AG20443 (cell line): ENCODE data around the gene GPD1L.

Experiments
- DNase-seq: peaks from one replicate; pipeline ENCODE4 v3.0.0; 2012; ENCODE audit warnings: low spot score, mixed read lengths

GPD1L gene

GRCh38 chr3:32137870-32138269 lies 31.4 kb downstream of the GPD1L start:
- no peak for DNase-seq

DNA sequence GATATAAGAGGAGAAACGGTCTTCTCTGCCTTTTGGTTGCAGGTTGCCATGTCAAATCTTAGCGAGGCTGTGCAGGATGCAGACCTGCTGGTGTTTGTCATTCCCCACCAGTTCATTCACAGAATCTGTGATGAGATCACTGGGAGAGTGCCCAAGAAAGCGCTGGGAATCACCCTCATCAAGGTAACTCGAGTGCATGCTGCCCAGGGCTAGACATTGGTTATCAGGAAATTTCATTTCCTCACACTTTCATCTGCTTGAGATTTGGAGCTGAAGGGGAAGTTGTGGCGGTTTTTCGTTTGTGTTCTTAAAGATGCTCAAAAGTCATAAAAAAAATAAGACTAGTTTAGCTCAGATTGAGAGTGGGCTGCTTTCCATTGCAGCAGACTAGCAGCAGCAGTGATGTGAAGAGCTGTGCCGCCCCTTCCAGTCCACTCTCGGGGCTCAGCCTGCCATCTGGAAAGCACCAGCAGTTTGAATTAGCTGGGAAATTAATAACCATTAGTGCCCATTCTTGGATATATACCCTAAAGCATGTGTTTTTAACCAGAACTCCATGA lies 32.2 kb downstream of the GPD1L start:
- no peak for DNase-seq

GRCh38 chr3:32140943-32141342 lies 34.5 kb downstream of the GPD1L start:
- no peak for DNase-seq

- peak; percentile 85 for DNase-seq
Observed at GRCh38 chr3:32143849-32144757, 37.7 kb downstream of the GPD1L start.

DNA sequence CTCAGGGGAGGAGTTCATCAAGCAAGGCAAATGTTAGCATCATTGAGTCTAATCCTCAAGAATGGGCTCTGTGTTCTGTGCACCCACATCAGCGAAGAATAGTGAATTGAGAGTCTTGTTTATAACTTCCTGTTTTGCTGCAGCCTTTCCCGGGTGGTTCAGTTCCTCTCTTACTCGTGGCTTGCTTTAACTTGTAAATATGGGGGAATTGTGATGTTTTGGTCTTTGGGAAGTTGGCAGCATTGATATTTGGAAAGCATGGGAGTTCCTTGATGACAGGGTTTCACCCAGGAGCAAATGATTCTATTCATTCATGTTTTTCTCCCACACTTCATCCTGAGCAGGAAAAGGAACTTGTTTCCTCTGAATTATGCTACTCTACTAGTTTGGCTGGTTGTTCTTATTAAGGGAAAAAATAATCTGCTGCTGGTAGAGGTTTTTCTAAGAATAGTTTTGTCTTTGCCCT lies 40.4 kb downstream of the GPD1L start:
- no peak for DNase-seq

- DNase-seq = no peak
Observed at GRCh38 chr3:32147509-32147908, 41.1 kb downstream of the GPD1L start.

DNA sequence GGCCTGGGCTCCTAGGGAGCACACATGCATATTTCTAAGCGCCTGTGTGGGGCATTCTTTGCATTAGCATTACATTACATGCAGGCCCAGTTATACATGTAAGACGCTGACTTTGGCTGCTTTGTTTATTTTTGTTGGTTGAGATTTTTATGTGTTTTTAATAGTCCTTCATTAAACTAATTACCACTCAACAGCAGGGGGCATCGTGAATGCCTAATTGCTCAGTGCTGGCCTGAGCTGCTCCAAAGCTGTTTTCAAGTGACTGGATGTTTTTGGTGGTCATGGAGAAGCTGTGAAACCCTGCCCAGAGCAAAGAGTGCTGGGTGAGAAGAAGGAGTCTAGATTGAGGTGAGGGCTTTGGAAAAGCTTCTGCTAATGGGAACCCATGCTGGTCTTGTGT lies 41.5 kb downstream of the GPD1L start:
- no peak for DNase-seq

GRCh38 chr3:32148351-32148750 lies 41.9 kb downstream of the GPD1L start:
- no peak for DNase-seq

- DNase-seq = no peak
Observed at GRCh38 chr3:32153414-32154204, 47.2 kb downstream of the GPD1L start.

GRCh38 chr3:32154205-32154579 lies 47.8 kb downstream of the GPD1L start:
- no peak for DNase-seq

DNA sequence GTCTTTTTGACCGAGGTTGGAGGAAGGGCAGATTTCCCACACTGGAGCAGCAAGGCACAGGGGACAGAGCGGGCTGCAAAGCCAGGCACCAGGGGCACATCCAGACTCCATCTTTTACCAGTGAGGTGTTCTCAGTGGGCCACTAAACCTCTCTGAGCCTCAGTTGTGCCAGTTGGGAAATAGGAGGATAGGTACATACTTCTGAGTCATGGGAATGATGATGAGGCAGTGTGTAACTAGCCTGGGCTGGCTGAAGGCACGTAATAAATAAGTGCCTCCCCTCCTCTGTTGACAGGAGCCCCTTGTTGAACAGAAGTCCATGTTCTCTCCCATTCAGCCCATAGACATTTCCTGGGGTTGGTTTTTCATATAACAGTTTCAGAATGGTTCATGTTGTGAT lies 48.7 kb downstream of the GPD1L start:
- DNase-seq = no peak

DNA sequence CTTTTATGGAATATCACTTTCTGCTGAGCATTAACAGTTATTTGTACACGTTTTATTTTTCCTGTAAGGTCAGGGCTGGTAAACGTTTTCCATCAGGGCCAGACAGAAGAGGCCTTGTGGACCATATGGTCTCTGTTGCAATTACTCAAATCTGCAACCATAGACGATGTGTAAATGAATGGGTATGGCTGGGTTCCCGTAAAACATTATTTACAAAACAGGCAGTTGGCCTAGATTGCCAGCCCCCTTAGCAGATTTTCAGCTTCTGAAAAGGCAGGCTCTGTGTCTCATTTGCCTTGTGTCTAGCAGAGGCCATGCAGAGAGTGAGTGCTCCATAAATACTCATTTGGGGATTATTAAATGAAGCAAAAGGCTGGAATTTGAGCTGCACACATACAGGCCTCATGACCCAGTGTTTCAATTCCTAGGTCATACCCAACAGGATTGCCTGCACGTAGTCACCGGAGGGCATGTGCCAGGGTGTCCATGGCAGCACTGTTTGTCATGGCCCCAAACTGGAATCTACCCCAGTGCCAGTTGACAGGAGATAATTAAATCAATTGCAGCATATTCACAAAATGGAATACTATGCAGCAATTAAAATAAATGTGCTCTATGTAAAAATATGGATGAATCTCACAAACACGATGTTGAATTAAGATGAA lies 51.3 kb downstream of the GPD1L start:
- DNase-seq = no peak

DNA sequence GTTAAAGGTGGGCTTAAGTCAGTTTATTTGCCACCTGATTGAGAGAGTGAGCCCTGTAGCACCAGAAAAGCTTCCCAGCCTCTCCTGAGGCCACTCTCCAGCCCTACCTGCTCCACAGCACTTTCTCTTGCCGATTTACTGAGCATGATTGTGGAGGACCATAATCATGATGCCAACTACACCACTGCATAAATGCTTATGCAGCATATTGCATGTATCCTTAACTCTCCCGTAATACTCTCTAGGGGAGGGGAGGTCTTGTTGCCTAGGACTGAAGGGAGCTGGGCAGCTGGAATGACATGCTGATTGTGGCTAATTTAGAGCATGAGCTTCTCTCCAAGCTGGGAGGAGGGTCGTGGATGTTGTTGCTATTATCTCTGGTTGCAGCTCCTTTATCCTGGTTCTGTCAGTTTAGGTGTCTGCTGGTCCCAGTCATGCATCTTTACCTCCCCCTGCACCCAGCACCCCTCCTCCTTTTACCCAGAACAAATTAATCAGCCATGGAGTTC lies 54.3 kb downstream of the GPD1L start:
- no peak for DNase-seq

GRCh38 chr3:32165442-32165841 lies 59.0 kb downstream of the GPD1L start:
- DNase-seq = no peak

DNA sequence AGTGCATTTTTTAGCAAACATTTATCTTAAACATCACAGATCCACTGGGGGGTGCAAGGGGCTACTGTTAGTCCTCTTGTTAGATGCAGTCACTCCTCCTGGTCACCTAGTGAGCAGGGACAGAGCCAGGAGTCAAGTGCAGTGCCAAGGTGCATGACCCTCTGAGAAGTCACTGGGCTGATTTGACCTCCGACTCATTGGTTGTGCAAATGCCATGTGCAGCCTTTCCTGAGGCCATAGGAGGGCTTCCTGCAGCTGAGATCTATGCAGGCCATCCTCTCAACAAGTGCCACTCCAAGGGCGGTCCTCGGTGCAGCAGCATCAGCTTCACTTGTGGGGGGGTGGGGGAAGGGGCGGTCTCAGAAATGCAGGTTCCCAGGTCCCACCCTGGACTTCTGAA lies 60.2 kb downstream of the GPD1L start:
- DNase-seq = no peak

GRCh38 chr3:32172420-32172819 lies 66.0 kb downstream of the GPD1L start:
- no peak for DNase-seq

- peak; percentile 61 for DNase-seq
Observed at GRCh38 chr3:32175607-32176197, 69.3 kb downstream of the GPD1L start.

- peak; percentile 33 for DNase-seq
Observed at GRCh38 chr3:32176989-32177701, 70.7 kb downstream of the GPD1L start.

GRCh38 chr3:32177702-32178198 lies 71.3 kb downstream of the GPD1L start:
- DNase-seq = peak; percentile 48

DNA sequence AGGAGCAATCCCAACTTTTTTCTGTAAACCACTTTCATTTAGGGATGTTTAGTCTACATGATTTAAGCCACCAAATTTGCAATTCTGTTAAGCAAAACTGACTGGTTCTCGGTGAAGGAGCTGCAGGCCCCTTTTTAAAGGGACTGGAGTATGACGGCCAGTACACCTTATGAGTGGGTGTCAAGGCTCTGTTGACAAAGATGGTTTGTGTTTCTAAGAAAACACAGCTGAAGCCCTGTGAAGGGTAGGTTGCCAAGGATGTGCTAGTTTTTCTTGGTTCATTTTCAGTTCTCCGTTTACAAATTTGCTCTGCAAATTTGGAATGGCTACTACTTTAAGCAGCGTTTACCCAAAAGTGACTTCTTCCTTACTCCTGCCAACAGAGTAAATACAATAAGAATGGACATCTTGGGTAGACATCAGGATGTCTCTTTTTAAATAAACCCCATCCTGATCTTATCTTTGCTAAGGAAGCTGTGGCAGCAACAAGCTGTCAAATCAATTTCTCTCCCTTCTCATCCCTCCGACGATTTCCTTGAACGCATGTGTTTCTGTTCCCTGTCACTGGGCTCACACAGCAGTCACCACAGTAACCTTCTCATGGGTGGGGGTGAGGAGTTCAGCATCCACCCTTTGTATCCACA lies 73.8 kb downstream of the GPD1L start:
- no peak for DNase-seq
